Parathyroid adenoma (tissue), 2 donors: ENCODE data around the gene PLRG1.

Source experiments
- H2AFZ ChIP-seq: fragments of 300-600 bp; sonication (generic); one replicate; pipeline ENCODE4 v1.7.0; 2017; ENCODE audit warnings: antibody characterized with exemption, mild to moderate bottlenecking
- H3K27ac ChIP-seq: fragments of 300-600 bp; sonication (generic); one replicate; pipeline ENCODE4 v1.7.0; 2017
- H3K27me3 ChIP-seq: fragments of 300-600 bp; sonication (generic); one replicate; pipeline ENCODE4 v1.7.0; 2017; ENCODE audit warnings: low read length; ENCODE audit not compliant: control insufficient read depth, insufficient read depth
- H3K36me3 ChIP-seq: fragments of 300-600 bp; sonication (generic); one replicate; pipeline ENCODE4 v1.7.0; 2017; ENCODE audit warnings: low read length; ENCODE audit not compliant: control insufficient read depth, insufficient read depth
- H3K4me1 ChIP-seq: fragments of 300-600 bp; sonication (generic); one replicate; pipeline ENCODE4 v1.7.0; 2017; ENCODE audit warnings: control low read depth
- H3K4me2 ChIP-seq: fragments of 300-600 bp; sonication (generic); one replicate; pipeline ENCODE4 v1.7.0; 2017; ENCODE audit warnings: low read length
- H3K4me3 ChIP-seq: fragments of 300-600 bp; sonication (generic); one replicate; pipeline ENCODE4 v1.7.0; 2017; ENCODE audit warnings: low read depth, low read length
- H3K79me2 ChIP-seq: fragments of 300-600 bp; sonication (generic); one replicate; pipeline ENCODE4 v1.7.0; 2017; ENCODE audit warnings: control low read depth
- H3K9ac ChIP-seq: fragments of 300-600 bp; sonication (generic); one replicate; pipeline ENCODE4 v1.7.0; 2017; ENCODE audit warnings: mild to moderate bottlenecking
- H3K9me3 ChIP-seq: fragments of 300-600 bp; sonication (generic); one replicate; pipeline ENCODE4 v1.7.0; 2017; ENCODE audit warnings: low read length; ENCODE audit not compliant: control insufficient read depth
- TF ChIP-seq, protein P1 (sequence below): fragments of 300-600 bp; sonication (generic); IDR thresholded peaks from one replicate; pipeline ENCODE4 v1.7.0; 2017; ENCODE audit warnings: antibody characterized with exemption, mild to moderate bottlenecking
- donor health status: primary hyperparathyroidism.

PLRG1 gene

DNA sequence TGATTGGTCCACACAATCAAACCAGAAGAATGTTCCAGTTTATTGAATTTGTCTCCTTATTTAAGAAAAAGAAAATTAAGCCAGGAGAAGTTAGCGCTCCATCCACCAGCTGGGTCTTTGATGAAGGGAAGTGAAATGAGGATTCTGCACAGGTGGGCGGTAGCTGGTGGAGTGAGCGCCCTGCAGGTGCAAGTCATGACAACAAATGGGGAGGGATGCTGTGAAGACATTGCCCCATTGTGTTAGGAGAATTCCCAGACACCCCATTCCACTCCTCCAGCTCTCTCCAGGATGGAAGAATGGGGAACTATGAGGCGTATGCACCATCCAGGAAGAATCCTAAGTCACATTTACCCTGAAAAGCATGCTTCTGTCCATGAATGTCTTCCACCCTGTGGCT lies 22.9 kb downstream of the PLRG1 start:
- H3K9me3 ChIP-seq, result no peaks in the 10 kb centered on the region
- no peak overlapping the region for H2AFZ ChIP-seq
- no peaks in the 10 kb centered on the region for H3K36me3 ChIP-seq
- TF ChIP-seq, protein P1, sequence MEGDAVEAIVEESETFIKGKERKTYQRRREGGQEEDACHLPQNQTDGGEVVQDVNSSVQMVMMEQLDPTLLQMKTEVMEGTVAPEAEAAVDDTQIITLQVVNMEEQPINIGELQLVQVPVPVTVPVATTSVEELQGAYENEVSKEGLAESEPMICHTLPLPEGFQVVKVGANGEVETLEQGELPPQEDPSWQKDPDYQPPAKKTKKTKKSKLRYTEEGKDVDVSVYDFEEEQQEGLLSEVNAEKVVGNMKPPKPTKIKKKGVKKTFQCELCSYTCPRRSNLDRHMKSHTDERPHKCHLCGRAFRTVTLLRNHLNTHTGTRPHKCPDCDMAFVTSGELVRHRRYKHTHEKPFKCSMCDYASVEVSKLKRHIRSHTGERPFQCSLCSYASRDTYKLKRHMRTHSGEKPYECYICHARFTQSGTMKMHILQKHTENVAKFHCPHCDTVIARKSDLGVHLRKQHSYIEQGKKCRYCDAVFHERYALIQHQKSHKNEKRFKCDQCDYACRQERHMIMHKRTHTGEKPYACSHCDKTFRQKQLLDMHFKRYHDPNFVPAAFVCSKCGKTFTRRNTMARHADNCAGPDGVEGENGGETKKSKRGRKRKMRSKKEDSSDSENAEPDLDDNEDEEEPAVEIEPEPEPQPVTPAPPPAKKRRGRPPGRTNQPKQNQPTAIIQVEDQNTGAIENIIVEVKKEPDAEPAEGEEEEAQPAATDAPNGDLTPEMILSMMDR, result no peak
- H3K79me2 ChIP-seq, result no peaks in the 10 kb centered on the region
- H3K4me3 ChIP-seq, result no peak overlapping the region
- H3K4me1 ChIP-seq, result no peaks in the 10 kb centered on the region
- H3K9ac ChIP-seq, result no peak overlapping the region
- H3K4me2 ChIP-seq, result no peak overlapping the region
- H3K27ac ChIP-seq, result no peak overlapping the region
- H3K27me3 ChIP-seq, result no peaks in the 10 kb centered on the region

DNA sequence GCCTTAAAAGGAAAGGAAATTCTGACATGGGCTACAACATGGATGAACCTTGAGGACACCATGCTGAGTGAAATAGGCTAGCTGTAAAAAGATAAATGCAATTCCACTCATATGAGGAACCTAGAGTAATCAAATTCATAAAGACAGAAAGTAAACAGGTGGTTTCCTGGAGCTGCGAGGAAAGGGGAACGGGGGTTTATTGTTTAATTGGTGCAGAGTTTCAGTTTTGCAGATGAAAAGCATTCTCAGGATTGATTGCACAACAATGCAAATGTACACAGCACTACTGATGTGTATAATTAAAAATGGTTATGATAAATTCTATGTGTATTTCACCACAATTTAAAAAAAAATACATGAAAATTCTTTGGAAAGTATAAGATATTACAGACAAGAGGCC lies 24.0 kb downstream of the PLRG1 start:
- Histone ChIP-seq H3K27ac (no peak overlapping the region), H3K79me2 (no peaks in the 10 kb centered on the region), H3K36me3 (no peaks in the 10 kb centered on the region), H3K4me2 (no peak overlapping the region), H3K4me3 (no peak overlapping the region), H3K9ac (no peak overlapping the region), H3K27me3 (no peaks in the 10 kb centered on the region), H3K9me3 (no peaks in the 10 kb centered on the region), H3K4me1 (no peaks in the 10 kb centered on the region), H2AFZ (no peak overlapping the region)
- TF ChIP-seq, protein P1, result no peak

DNA sequence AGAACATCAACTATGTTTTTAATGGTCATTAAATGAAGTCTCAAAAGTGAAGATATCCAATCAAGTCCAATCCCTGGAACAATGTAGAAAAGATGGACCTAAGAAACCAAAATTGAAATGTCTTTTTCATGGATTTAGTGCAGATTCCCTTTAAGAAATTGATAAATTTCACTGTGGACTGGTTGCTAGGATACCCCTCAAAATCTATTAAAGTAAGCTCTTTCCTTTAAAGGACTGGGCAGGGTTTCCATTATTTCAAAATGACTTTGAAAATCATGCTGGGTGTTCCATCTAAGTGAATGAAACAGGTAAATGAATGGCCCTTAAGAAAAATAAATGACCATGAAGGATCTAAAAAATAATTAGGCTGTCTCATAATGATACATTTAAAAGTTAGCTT lies 28.6 kb downstream of the PLRG1 start:
- Histone ChIP-seq H3K9me3 (no peaks in the 10 kb centered on the region), H3K9ac (no peak overlapping the region), H3K4me3 (no peak overlapping the region), H3K27me3 (no peaks in the 10 kb centered on the region), H3K4me1 (no peaks in the 10 kb centered on the region), H3K27ac (no peak overlapping the region), H2AFZ (no peak overlapping the region), H3K36me3 (no peaks in the 10 kb centered on the region), H3K4me2 (no peak overlapping the region), H3K79me2 (no peaks in the 10 kb centered on the region)
- TF ChIP-seq, protein P1, result no peak

DNA sequence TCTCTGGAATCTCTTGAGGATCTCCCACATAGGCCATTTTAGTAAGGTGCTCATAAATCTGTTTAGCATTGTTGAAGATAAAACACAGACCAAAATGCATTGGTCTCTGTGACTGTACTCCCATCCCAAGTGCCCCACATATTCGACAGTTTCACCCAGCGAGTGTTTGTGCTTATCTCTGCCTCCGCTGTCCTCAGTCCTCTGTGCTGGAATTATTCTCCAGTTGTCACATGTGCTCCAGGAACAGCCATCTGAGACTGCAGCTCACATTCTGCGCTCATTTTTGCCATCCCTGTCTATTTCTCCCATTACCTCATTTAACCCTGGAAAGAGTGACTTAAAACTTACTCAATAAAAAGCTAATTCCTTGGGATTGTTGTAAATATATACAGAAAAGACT lies 31.0 kb downstream of the PLRG1 start:
- Histone ChIP-seq H3K9ac (no peak overlapping the region), H3K36me3 (no peaks in the 10 kb centered on the region), H3K79me2 (no peaks in the 10 kb centered on the region), H3K4me2 (no peak overlapping the region), H3K4me3 (no peak overlapping the region), H3K27ac (no peak overlapping the region), H3K4me1 (no peaks in the 10 kb centered on the region), H3K9me3 (no peaks in the 10 kb centered on the region), H3K27me3 (no peaks in the 10 kb centered on the region), H2AFZ (no peak overlapping the region)
- TF ChIP-seq, protein P1, result no peak

DNA sequence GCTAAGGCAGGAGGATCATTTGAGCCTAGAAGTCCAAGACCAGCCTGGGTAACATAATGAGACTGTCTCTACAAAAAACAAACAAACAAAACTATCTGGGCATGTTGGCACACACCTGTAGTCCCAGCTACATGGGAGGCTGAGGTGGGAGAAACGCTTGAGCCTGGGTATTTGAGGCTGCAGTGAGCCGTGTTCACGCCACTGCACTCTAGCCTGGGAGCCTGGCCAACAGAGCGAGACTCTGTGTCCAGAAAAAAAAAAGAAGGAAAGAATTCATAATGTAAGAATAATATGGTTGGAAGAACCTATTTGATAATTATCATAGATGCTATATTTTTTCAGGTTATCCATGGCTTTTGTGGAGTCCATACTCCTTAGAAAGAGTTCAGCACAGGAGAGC lies 32.6 kb downstream of the PLRG1 start:
- Histone ChIP-seq H3K36me3 (no peaks in the 10 kb centered on the region), H3K9me3 (no peaks in the 10 kb centered on the region), H3K4me3 (no peak overlapping the region), H3K27me3 (no peaks in the 10 kb centered on the region), H3K4me2 (no peak overlapping the region), H2AFZ (no peak overlapping the region), H3K9ac (no peak overlapping the region), H3K27ac (no peak overlapping the region), H3K4me1 (no peaks in the 10 kb centered on the region), H3K79me2 (no peaks in the 10 kb centered on the region)
- TF ChIP-seq, protein P1, result no peak
